IMR-90 (cell line): ENCODE measurements around the gene ZNF579. TPM values are rescaled to one million over a fixed set of nuclear protein-coding genes. Genes with fewer than 3 reads are reported as not detected.

ENCODE experiments used
- ATAC-seq: fragments of 200-7000 bp; cut with Tn5 transposase; 2 replicates; pipeline ENCODE4 v1.9.1; 2020; ENCODE audit warnings: low read depth, mild to moderate bottlenecking, moderate library complexity
- BruUV-seq: library from RNA; stranded (reverse); fragments of 400-500 nt; replicated peaks from 2 replicates; lab custom pipeline; 2021; lab: Mats Ljungman, UMichigan
- CTCF ChIA-PET: fragments of 300-600 bp; formaldehyde crosslinking; extraction: SDS; loops from one replicate; lab custom pipeline; 2021; ENCODE audit warnings: antibody characterized with exemption; lab: Yijun Ruan, JAX
- POLR2A ChIA-PET: fragments of 300-600 bp; sonication (Branson Sonifier 250); formaldehyde crosslinking; loops from one replicate; lab custom pipeline; 2022; ENCODE audit warnings: antibody characterized with exemption; ENCODE audit not compliant: unreplicated experiment; lab: Charles Lee
- DNase-seq: peaks from one replicate; pipeline ENCODE4 v3.0.0; 2013
- H2AFZ ChIP-seq: replicated peaks from 2 replicates; pipeline ENCODE3; 2013; ENCODE audit warnings: low read length, mild to moderate bottlenecking; ENCODE audit not compliant: poor library complexity
- H2AK5ac ChIP-seq: 2 replicates; pipeline ENCODE4 v1.6.1; 2013; ENCODE audit warnings: low read depth, low read length, inconsistent platforms
- H2AK9ac ChIP-seq: replicated peaks from 2 replicates; pipeline ENCODE3; 2013; ENCODE audit warnings: mild to moderate bottlenecking, low read depth, low read length, moderate library complexity; ENCODE audit not compliant: poor library complexity
- H2BK120ac ChIP-seq: 2 replicates; pipeline ENCODE4 v1.6.1; 2013; ENCODE audit warnings: low read depth, low read length, inconsistent platforms
- H2BK15ac ChIP-seq: 3 replicates; pipeline ENCODE4 v1.6.1; 2013; ENCODE audit warnings: low read depth, low read length, inconsistent platforms
- H2BK20ac ChIP-seq: 2 replicates; pipeline ENCODE4 v1.6.1; 2013; ENCODE audit warnings: low read depth, mild to moderate bottlenecking, inconsistent platforms, low read length, moderate library complexity
- H2BK5ac ChIP-seq: 2 replicates; pipeline ENCODE4 v1.6.1; 2013; ENCODE audit warnings: mild to moderate bottlenecking, low read depth, low read length, inconsistent platforms; ENCODE audit not compliant: poor library complexity, severe bottlenecking
- H3K14ac ChIP-seq: replicated peaks from 2 replicates; pipeline ENCODE4 v1.6.1; 2013; ENCODE audit warnings: low read depth, low read length, inconsistent platforms
- H3K18ac ChIP-seq: 2 replicates; pipeline ENCODE4 v1.6.1; 2013; ENCODE audit warnings: low read depth, low read length, control low read depth
- H3K23ac ChIP-seq: 2 replicates; pipeline ENCODE4 v1.6.1; 2013; ENCODE audit warnings: low read depth, low read length, inconsistent platforms
- H3K27ac ChIP-seq: 2 replicates; pipeline ENCODE4 v1.5.1; 2013; ENCODE audit warnings: mild to moderate bottlenecking, control low read depth, low read length; ENCODE audit not compliant: insufficient read depth
- H3K27me3 ChIP-seq: 2 replicates; pipeline ENCODE4 v1.6.1; 2013; ENCODE audit warnings: low read length; ENCODE audit not compliant: control insufficient read depth, insufficient read depth
- H3K36me3 ChIP-seq: 2 replicates; pipeline ENCODE4 v1.6.1; 2013; ENCODE audit warnings: low read length, mixed read lengths; ENCODE audit not compliant: control insufficient read depth, insufficient read depth
- H3K4ac ChIP-seq: 2 replicates; pipeline ENCODE4 v1.6.1; 2013; ENCODE audit warnings: low read depth, low read length, inconsistent platforms
- H3K4me1 ChIP-seq: 2 replicates; pipeline ENCODE4 v1.6.1; 2013; ENCODE audit warnings: low read length, mixed read lengths; ENCODE audit not compliant: control insufficient read depth, insufficient read depth
- H3K4me2 ChIP-seq: 2 replicates; pipeline ENCODE4 v1.6.1; 2013; ENCODE audit warnings: low read depth, mild to moderate bottlenecking, control low read depth, low read length, moderate library complexity
- H3K4me3 ChIP-seq: 2 replicates; pipeline ENCODE4 v1.5.1; 2013; ENCODE audit warnings: low read depth, mild to moderate bottlenecking, control low read depth, low read length, moderate library complexity; ENCODE audit not compliant: insufficient read depth
- H3K56ac ChIP-seq: 2 replicates; pipeline ENCODE4 v1.6.1; 2013; ENCODE audit warnings: low read length, inconsistent platforms; ENCODE audit not compliant: insufficient read depth; ENCODE audit errors: extremely low read depth
- H3K79me1 ChIP-seq, 2 experiments: 2 replicates each; pipeline ENCODE4 v1.6.1; 2013; ENCODE audit warnings: low read length in 2 of 2, inconsistent platforms in 1 of 2, low read depth in 1 of 2
- H3K9ac ChIP-seq: 2 replicates; pipeline ENCODE4 v1.6.1; 2013; ENCODE audit warnings: low read depth, low read length, control low read depth
- H3K9me1 ChIP-seq: 2 replicates; pipeline ENCODE4 v1.6.1; 2013; ENCODE audit warnings: low read length, inconsistent platforms; ENCODE audit not compliant: insufficient read depth
- H3K9me3 ChIP-seq: 2 replicates; pipeline ENCODE4 v1.6.1; 2013; ENCODE audit warnings: low read length; ENCODE audit not compliant: control insufficient read depth, insufficient read depth
- H4K20me1 ChIP-seq: 2 replicates; pipeline ENCODE4 v1.6.1; 2013; ENCODE audit warnings: low read length, inconsistent platforms; ENCODE audit not compliant: insufficient read depth
- H4K5ac ChIP-seq: 2 replicates; pipeline ENCODE4 v1.6.1; 2013; ENCODE audit warnings: mild to moderate bottlenecking, low read depth, low read length, control low read depth
- H4K8ac ChIP-seq, 2 experiments: 2 replicates each; pipeline ENCODE4 v1.6.1; 2013; ENCODE audit warnings: low read depth in 2 of 2, low read length in 2 of 2, control low read depth in 1 of 2, inconsistent platforms in 1 of 2
- H4K91ac ChIP-seq: 2 replicates; pipeline ENCODE4 v1.6.1; 2013; ENCODE audit warnings: low read depth, low read length, inconsistent platforms; ENCODE audit not compliant: insufficient read depth
- BHLHE40 ChIP-seq: fragments of 150-350 bp; IDR thresholded peaks from 2 replicates; pipeline ENCODE4 v1.6.1; 2016; ENCODE audit warnings: mild to moderate bottlenecking, low read depth, low read length
- CEBPB ChIP-seq: IDR thresholded peaks from 2 replicates; pipeline ENCODE4 v1.6.1; 2012; ENCODE audit warnings: low read depth, low read length, improper control_type of control experiment
- CTCF ChIP-seq: conservative IDR thresholded peaks from 2 replicates; pipeline ENCODE4 v1.5.1; 2012; ENCODE audit warnings: mild to moderate bottlenecking, low read depth, low read length, improper control_type of control experiment
- MAZ ChIP-seq: IDR thresholded peaks from 2 replicates; pipeline ENCODE4 v1.6.1; 2012; ENCODE audit warnings: low read depth, mild to moderate bottlenecking, low read length, improper control_type of control experiment, moderate library complexity, borderline replicate concordance
- MXI1 ChIP-seq: IDR thresholded peaks from 2 replicates; pipeline ENCODE4 v1.6.1; 2012; ENCODE audit warnings: low read depth, mild to moderate bottlenecking, low read length, moderate library complexity, borderline replicate concordance
- NFE2L2 ChIP-seq: fragments of 150-350 bp; IDR thresholded peaks from 2 replicates; pipeline ENCODE4 v1.6.1; 2016; ENCODE audit warnings: low read depth, mild to moderate bottlenecking, low read length
- RCOR1 ChIP-seq: IDR thresholded peaks from 2 replicates; pipeline ENCODE4 v1.6.1; 2012; ENCODE audit warnings: mild to moderate bottlenecking, low read length, improper control_type of control experiment; ENCODE audit not compliant: insufficient replicate concordance
- RFX5 ChIP-seq: IDR thresholded peaks from 2 replicates; pipeline ENCODE4 v1.8.0; 2012; ENCODE audit warnings: low read depth, mild to moderate bottlenecking, low read length, moderate library complexity
- USF2 ChIP-seq: fragments of 150-350 bp; IDR thresholded peaks from 2 replicates; pipeline ENCODE4 v1.6.1; 2017; ENCODE audit warnings: mild to moderate bottlenecking, antibody characterized with exemption, low read length, low read depth
- WGBS, 2 experiments: methylation state at CpG; one replicate each; pipeline versions ENCODE4 v1.1.5 to v1.1.7; 2013; ENCODE audit warnings: missing lambda C conversion rate in 2 of 2; ENCODE audit not compliant: insufficient read length in 1 of 2; ENCODE audit errors: extremely low coverage in 2 of 2; 5-methylcytosine and 5-hydroxymethylcytosine counted together
- dilution Hi-C: fragments of 300-500 bp; cut with HindIII; formaldehyde crosslinking; loops from one replicate; pipeline ENCODE4 v1.14.3; 2018; ENCODE audit warnings: low sequenced_read_pairs; ENCODE audit not compliant: unreplicated experiment
- in situ Hi-C: fragments of 300-500 bp; cut with MboI; formaldehyde crosslinking; loops from 3 replicates; pipeline ENCODE4 v1.14.3; 2019; ENCODE audit warnings: low sequenced_read_pairs, inconsistent platforms, mixed read lengths
- intact Hi-C: fragments of 100-400 bp; cut with micrococcal nuclease; formaldehyde crosslinking; loops from 2 replicates; pipeline ENCODE4 v1.10.0; 2022
- polyA plus RNA-seq, 3 experiments: library from polyadenylated mRNA; depleted of rRNA; stranded (reverse); fragments of >200 nt; gene quantifications; 2 replicates each; pipeline ENCODE4 v1.2.3, GENCODE V29; 2012; ENCODE audit warnings: low replicate concordance in 1 of 3
- total RNA-seq: library from RNA; depleted of rRNA; stranded (reverse); fragments of >200 nt; gene quantifications from 2 replicates; pipeline ENCODE4 v1.2.3, GENCODE V29; 2012

Gene ZNF579
- total and polyA plus RNA-seq, 2 of the 4 experiments (the other 2 are of a cell fraction) = 0.54 to 9.0 TPM

GRCh38 chr19:55615543-55616394 lies 35.1 kb upstream of the ZNF579 start (continued):
- no peak for TF ChIP-seq MAZ

- H3K9me1 ChIP-seq = peaks cover 16% of the 10 kb centered on the region
- dilution Hi-C loops = no loop called here
- no peak overlapping the region for H3K56ac ChIP-seq
- intact Hi-C loops = no loop called here
- H3K14ac ChIP-seq = no peak overlapping the region
- peaks cover 10% of the 10 kb centered on the region for H3K4me1 ChIP-seq
- peaks cover under 1% of the 10 kb centered on the region; the same call in 1 of the 2 replicates for H3K9me3 ChIP-seq
- no TSS peak for BruUV-seq
- H4K20me1 ChIP-seq = peaks cover 35% of the 10 kb centered on the region
- no peak overlapping the region for H2AFZ ChIP-seq
- no peak overlapping the region for H3K4me2 ChIP-seq
- H2BK5ac ChIP-seq = no peak overlapping the region
- H2BK15ac ChIP-seq = no peak overlapping the region
- H3K27ac ChIP-seq = no peak overlapping the region
- no peak overlapping the region for H3K23ac ChIP-seq
- DNase-seq (no peak), ATAC-seq (no peak)
- no peak overlapping the region for H2BK120ac ChIP-seq
- POLR2A ChIA-PET = no interaction called here
- peaks cover 28 to 51% of the 10 kb centered on the region in 2 experiments for H3K79me1 ChIP-seq
- no peak overlapping the region for H3K4ac ChIP-seq
- H3K18ac ChIP-seq = no peak overlapping the region
- CTCF ChIA-PET = no interaction called here
- in situ Hi-C loops = no loop called here
- no peak overlapping the region for H3K4me3 ChIP-seq
- WGBS, 2 experiments = 98% methylated on average over 60 of the region's 98 CpGs; no CpG with 5 or more reads in 1 of the 2 experiments
- no peak overlapping the region for H2BK20ac ChIP-seq
- H3K36me3 ChIP-seq = peaks cover 36% of the 10 kb centered on the region
- no peak overlapping the region for H4K8ac ChIP-seq
- H3K9ac ChIP-seq = no peak overlapping the region
- H4K91ac ChIP-seq = no peak overlapping the region
- H3K27me3 ChIP-seq = no peaks in the 10 kb centered on the region
- H2AK9ac ChIP-seq = peak overlapping the region; percentile 65
- H4K5ac ChIP-seq = no peak overlapping the region
- H2AK5ac ChIP-seq = no peak overlapping the region
- TF ChIP-seq RCOR1 = no peak
- no peak for TF ChIP-seq MXI1
- no peak for TF ChIP-seq BHLHE40
- no peak for TF ChIP-seq CEBPB
- TF ChIP-seq CTCF = no peak
- no peak for TF ChIP-seq USF2
- TF ChIP-seq RFX5 = no peak
- no peak for TF ChIP-seq MAZ
- no peak for TF ChIP-seq NFE2L2
Observed at GRCh38 chr19:55614711-55615542, 34.3 kb upstream of the ZNF579 start.
